ENCODE results near the gene CARMIL1. TPM values are rescaled to one million over a fixed set of nuclear protein-coding genes. Genes with fewer than 3 reads are reported as not detected.

The CARMIL1 gene
- total RNA-seq, 4 donors from 2014 or later, result 14.9 to 23.5 (median 20.3) TPM

GRCh38 chr6:25414755-25415154 is 135.6 kb downstream of the CARMIL1 start:
- DNase-seq (ENCODE audit: low spot score in 2 of 2), result no peak
- TF ChIP-seq POLR2A (IDR thresholded peaks at IDR 0.05) (no peak), CTCF (IDR thresholded peaks at IDR 0.05) (no peak)
- H3K4me3 ChIP-seq (ENCODE audit: low read depth, poor library complexity, severe bottlenecking), result no peak overlapping the region
- intact Hi-C loops (cut with DNase I; ENCODE audit: low total_unique reads), result no loop called here

- DNase-seq (ENCODE audit: low spot score in 2 of 2), result no peak
- no peak overlapping the region for H3K4me3 ChIP-seq (ENCODE audit: low read depth, poor library complexity, severe bottlenecking)
- TF ChIP-seq CTCF (IDR thresholded peaks at IDR 0.05), result no peak
- no peak for TF ChIP-seq POLR2A (IDR thresholded peaks at IDR 0.05)
- intact Hi-C loops (cut with DNase I; ENCODE audit: low total_unique reads), result no loop called here
- 37 to 46% methylated on average over 2 of the region's 2 CpGs for whole genome bisulfite sequencing, 2 donors
These were observed 136.1 kb downstream of the CARMIL1 start for GRCh38 chr6:25415274-25415673.

GRCh38 chr6:25415701-25416100 is 136.5 kb downstream of the CARMIL1 start:
- DNase-seq (ENCODE audit: low spot score in 2 of 2), result no peak
- WGBS, 2 donors, result 79 to 90% methylated on average over 4 of the region's 4 CpGs
- H3K4me3 ChIP-seq (ENCODE audit: low read depth, poor library complexity, severe bottlenecking), result no peak overlapping the region
- intact Hi-C loops (cut with DNase I; ENCODE audit: low total_unique reads), result no loop called here
- TF ChIP-seq CTCF (IDR thresholded peaks at IDR 0.05) (no peak), POLR2A (IDR thresholded peaks at IDR 0.05) (no peak)

GRCh38 chr6:25417046-25417605 is 138.0 kb downstream of the CARMIL1 start:
- TF ChIP-seq POLR2A (IDR thresholded peaks at IDR 0.05) (no peak), CTCF (IDR thresholded peaks at IDR 0.05) (no peak)
- no peak for DNase-seq (ENCODE audit: low spot score in 2 of 2)
- intact Hi-C loops (cut with DNase I; ENCODE audit: low total_unique reads), result no loop called here
- WGBS, 2 donors, result 78% methylated on average over 2 of the region's 2 CpGs
- H3K4me3 ChIP-seq (ENCODE audit: low read depth, poor library complexity, severe bottlenecking), result no peak overlapping the region

- intact Hi-C loops (cut with DNase I; ENCODE audit: low total_unique reads), result no loop called here
- H3K4me3 ChIP-seq (ENCODE audit: low read depth, poor library complexity, severe bottlenecking), result no peak overlapping the region
- TF ChIP-seq POLR2A (IDR thresholded peaks at IDR 0.05), result no peak
- TF ChIP-seq CTCF (IDR thresholded peaks at IDR 0.05), result no peak
- no peak for DNase-seq (ENCODE audit: low spot score in 2 of 2)
- 67 to 79% methylated on average over 5 of the region's 5 CpGs for WGBS, 2 donors
These were observed 139.4 kb downstream of the CARMIL1 start for GRCh38 chr6:25418454-25419052.

GRCh38 chr6:25419879-25420278 is 140.7 kb downstream of the CARMIL1 start:
- 91 to 98% methylated on average over 5 of the region's 5 CpGs for WGBS, 2 donors
- DNase-seq (ENCODE audit: low spot score in 2 of 2), result no peak
- intact Hi-C loops (cut with DNase I; ENCODE audit: low total_unique reads), result no loop called here
- no peak for TF ChIP-seq POLR2A (IDR thresholded peaks at IDR 0.05)
- no peak for TF ChIP-seq CTCF (IDR thresholded peaks at IDR 0.05)
- H3K4me3 ChIP-seq (ENCODE audit: low read depth, poor library complexity, severe bottlenecking), result no peak overlapping the region
